HG02798 (cell line): ENCODE data around the gene ZNF226.
"Not testable (repeated sequence)": the region's sequence is repeated elsewhere in the genome, so short reads cannot be mapped to it uniquely, and the experiment has no call there.

ENCODE experiments used
- ATAC-seq: cut with Tn5 transposase; IDR thresholded peaks from one replicate; pipeline ENCODE4 v1.9.1; 2021; ENCODE audit warnings: mild to moderate bottlenecking; ENCODE audit not compliant: unreplicated experiment, poor library complexity

ZNF226 gene

DNA sequence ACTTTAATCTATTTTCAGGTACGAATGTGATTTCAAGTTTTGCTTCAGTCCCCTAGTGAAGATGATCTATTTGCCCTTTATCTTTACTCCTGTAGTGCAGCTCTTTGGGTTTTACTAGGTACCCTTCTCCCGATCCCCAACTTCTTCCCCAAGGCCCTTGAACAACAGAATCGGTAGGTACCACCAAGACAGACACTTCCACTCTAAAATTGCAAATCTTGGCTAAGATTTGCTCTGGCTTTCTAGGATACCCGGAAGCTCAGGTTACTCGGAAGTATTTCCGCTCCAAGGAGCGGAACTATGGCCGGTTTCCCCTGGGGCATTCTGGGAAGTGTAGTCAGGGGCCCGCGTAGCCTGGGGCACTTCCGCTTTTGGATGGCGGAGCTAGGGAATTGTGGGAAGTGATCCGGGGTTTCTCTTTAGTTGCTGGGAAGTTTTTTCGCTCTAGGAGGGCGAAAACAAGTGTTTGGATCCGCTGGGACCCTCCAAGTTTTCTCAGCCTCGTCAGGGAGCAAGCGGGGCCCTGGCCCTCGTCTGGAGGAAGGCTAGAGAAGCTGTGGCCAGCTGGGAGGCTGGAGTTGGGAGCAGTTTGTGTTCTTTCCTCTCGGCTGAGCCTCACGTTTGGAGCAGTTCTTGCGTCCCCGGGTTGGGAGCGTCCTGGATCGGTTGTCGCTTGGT lies 42.4 kb downstream of the ZNF226 start:
- peak; percentile 98 for ATAC-seq

DNA sequence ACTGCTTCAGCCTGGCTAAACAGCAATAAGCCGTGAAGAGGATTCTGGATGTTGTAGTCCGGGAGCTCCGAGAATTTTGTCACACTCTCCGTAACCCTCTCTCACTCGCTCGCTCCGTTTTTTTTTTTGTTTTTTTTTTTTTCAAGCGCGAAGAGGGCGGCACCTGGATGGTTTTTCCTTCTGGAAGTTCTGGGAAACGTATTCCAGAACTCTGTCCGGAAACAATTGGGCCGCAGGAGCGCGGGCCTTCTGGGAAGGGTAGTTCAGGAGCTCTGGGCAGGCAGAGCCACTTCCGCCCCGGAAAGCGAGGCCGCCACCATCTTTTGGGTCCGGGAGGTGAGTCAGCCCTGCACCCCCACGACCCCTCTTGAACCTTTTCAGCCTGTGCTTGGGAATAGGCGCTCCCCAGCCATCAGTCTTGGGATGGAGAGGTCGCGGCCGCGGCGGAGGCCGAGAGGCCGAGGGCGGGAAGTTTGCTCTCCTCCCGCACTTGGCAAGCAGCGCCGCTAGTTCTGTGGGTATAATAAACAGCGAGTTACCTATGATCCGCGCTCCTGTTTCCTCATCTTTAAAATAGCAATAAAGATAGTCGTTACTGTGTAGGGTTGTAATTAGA lies 47.5 kb downstream of the ZNF226 start, which contains the start of gene ZNF227:
Gene ZNF227, plus strand, starts transcription at position 283 of the 616 bp plus-strand sequence. CDS start 5,261 bp downstream, outside the sequence.
- peak; percentile 84 for ATAC-seq

DNA sequence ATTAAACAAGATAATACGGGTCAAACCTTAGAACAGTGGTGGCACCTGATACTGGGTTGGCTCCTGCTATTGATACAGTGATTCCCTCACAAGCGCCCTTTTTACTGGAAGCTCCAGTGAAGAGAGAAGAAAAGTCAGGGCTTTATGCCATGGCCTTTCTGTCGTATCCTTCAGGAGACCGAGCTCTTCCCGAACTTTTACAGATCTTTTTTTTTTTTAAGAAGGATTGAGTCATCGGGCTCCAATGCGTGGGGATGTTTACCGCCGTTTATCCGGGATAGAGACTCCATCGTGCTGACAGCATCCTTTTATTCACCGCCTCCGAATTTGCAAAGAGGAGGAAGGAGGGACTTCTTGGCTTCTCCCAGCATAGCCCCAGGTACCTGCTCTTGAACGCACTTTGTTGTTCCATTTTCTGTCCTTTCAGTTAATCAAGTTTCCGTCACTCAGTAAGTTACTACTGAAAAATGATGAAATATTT lies 48.0 kb downstream of the ZNF226 start:
- peak; percentile 3 for ATAC-seq

DNA sequence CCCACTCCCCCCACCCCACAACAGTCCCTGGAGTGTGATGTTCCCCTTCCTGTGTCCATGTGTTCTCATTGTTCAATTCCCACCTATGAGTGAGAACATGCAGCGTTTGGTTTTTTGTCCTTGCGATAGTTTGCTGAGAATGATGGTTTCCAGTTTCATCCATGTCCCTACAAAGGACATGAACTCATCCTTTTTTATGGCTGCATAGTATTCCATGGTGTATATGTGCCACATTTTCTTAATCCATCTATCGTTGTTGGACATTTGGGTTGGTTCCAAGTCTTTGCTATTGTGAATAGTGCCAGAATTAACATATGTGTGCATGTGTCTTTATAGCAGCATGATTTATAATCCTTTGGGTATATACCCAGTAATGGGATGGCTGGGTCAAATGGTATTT lies 55.0 kb downstream of the ZNF226 start:
- not testable (repeated sequence) for ATAC-seq

DNA sequence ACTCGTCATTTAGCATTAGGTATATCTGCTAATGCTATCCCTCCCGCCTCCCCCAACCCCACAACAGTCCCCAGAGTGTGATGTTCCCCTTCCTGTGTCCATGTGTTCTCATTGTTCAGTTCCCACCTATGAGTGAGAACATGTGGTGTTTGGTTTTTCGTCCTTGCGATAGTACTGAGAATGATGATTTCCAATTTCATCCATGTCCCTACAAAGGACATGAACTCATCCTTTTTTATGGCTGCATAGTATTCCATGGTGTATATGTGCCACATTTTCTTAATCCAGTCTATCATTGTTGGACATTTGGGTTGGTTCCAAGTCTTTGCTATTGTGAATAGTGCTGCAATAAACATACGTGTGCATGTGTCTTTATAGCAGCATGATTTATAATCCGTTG lies 55.9 kb downstream of the ZNF226 start:
- ATAC-seq, result not testable (repeated sequence)

DNA sequence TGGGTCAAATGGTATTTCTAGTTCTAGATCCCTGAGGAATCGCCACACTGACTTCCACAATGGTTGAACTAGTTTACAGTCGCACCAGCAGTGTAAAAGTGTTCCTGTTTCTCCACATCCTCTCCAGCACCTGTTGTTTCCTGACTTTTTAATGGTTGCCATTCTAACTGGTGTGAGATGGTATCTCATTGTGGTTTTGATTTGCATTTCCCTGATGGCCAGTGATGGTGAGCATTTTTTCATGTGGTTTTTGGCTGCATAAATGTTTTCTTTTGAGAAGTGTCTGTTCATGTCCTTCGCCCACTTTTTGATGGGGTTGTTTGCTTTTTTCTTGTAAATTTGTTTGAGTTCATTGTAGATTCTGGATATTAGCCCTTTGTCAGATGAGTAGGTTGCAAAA lies 56.4 kb downstream of the ZNF226 start:
- ATAC-seq, result not testable (repeated sequence)
